HepG2 (cell line): ENCODE results near the gene SSX2IP. TPM values are rescaled to one million over a fixed set of nuclear protein-coding genes. Genes with fewer than 3 reads are reported as not detected.
A peak's percentile ranks its signal among the peaks of the same experiment; 100 is the strongest.

ENCODE experiments used
- ATAC-seq: fragments of 200-7000 bp; cut with Tn5 transposase; 3 replicates; pipeline ENCODE4 v1.9.1; 2020; ENCODE audit warnings: mild to moderate bottlenecking, moderate library complexity
- BruUV-seq: library from RNA; stranded (reverse); fragments of 400-500 nt; replicated peaks from 2 replicates; lab custom pipeline; 2021; lab: Mats Ljungman, UMichigan
- CTCF ChIA-PET: fragments of 300-600 bp; formaldehyde crosslinking; extraction: SDS; loops from one replicate; lab custom pipeline; 2021; ENCODE audit warnings: low total read pairs, inconsistent platforms, low intra/inter-chr PET ratio; lab: Yijun Ruan, JAX
- POLR2A ChIA-PET: fragments of 350-600 bp; sonication (Branson Sonifier 250); formaldehyde crosslinking; loops from one replicate; lab custom pipeline; 2020; ENCODE audit warnings: antibody characterized with exemption, inconsistent platforms; lab: Yijun Ruan, JAX
- DNase-seq: peaks from one replicate; pipeline ENCODE4 v3.0.0-alpha.2; 2015; ENCODE audit warnings: low spot score
- FAIRE-seq: peaks from 3 replicates; lab custom pipeline; 2011; peaks lifted over from hg19 to GRCh38; lab: Jason Lieb, UNC
- H2AFZ ChIP-seq: one replicate; pipeline ENCODE4 v1.6.1; 2011; ENCODE audit warnings: low read length, inconsistent platforms
- H3K27ac ChIP-seq: fragments of 300-600 bp; 3 replicates; pipeline ENCODE4 v1.8.0; 2011; ENCODE audit warnings: mixed run types, mild to moderate bottlenecking, mixed read lengths, low read length, inconsistent platforms; ENCODE audit not compliant: insufficient read depth; ENCODE audit errors: extremely low read length
- H3K27me3 ChIP-seq, 2 experiments: fragments of 200-600 bp in 1 of 2; 2 replicates in 1 of 2; 3 replicates in 1 of 2; pipeline versions ENCODE4 v1.6.0 to v1.8.0; 2011; ENCODE audit warnings: low read length in 2 of 2, mild to moderate bottlenecking in 2 of 2, moderate library complexity in 2 of 2, inconsistent platforms in 1 of 2; ENCODE audit not compliant: insufficient read depth in 2 of 2, control insufficient read depth in 1 of 2
- H3K36me3 ChIP-seq, 2 experiments: fragments of 200-600 bp in 1 of 2; replicated peaks in 1 of 2; 2 replicates in 1 of 2; 3 replicates in 1 of 2; pipeline versions ENCODE4 v1.5.1 to v1.8.0; 2011; ENCODE audit warnings: low read length in 2 of 2, inconsistent platforms in 1 of 2; ENCODE audit not compliant: insufficient read depth in 2 of 2, control insufficient read depth in 1 of 2
- H3K4me1 ChIP-seq: 2 replicates; pipeline ENCODE4 v1.5.1; 2012; ENCODE audit warnings: low read length, inconsistent platforms; ENCODE audit not compliant: insufficient read depth
- H3K4me2 ChIP-seq: 2 replicates; pipeline ENCODE4 v1.6.0; 2011; ENCODE audit warnings: low read depth, low read length, inconsistent platforms
- H3K4me3 ChIP-seq, 3 experiments: fragments of 200-600 bp in 1 of 3; sonication (generic), shearing (Covaris generic) in 1 of 3; replicated peaks in 1 of 3; 2 replicates each; pipeline ENCODE4 v1.5.1; 2011 to 2016; ENCODE audit warnings: low read length in 3 of 3, inconsistent platforms in 2 of 3, low read depth in 2 of 3, mild to moderate bottlenecking in 2 of 3, control low read depth in 1 of 3, mixed read lengths in 1 of 3; ENCODE audit not compliant: insufficient read depth in 1 of 3
- H3K79me2 ChIP-seq: one replicate; pipeline ENCODE4 v1.6.1; 2011; ENCODE audit warnings: low read length, inconsistent platforms; ENCODE audit not compliant: insufficient read depth
- H3K9ac ChIP-seq: 2 replicates; pipeline ENCODE4 v1.6.0; 2011; ENCODE audit warnings: mild to moderate bottlenecking, low read depth, low read length, inconsistent platforms; ENCODE audit not compliant: insufficient read depth
- H3K9me3 ChIP-seq: 2 replicates; pipeline ENCODE4 v1.5.1; 2012; ENCODE audit warnings: mild to moderate bottlenecking, low read length
- H4K20me1 ChIP-seq: 2 replicates; pipeline ENCODE4 v1.6.0; 2011; ENCODE audit warnings: inconsistent platforms, mild to moderate bottlenecking, low read length, moderate library complexity; ENCODE audit not compliant: insufficient read depth
- ARID3A ChIP-seq: IDR thresholded peaks from 2 replicates; pipeline ENCODE4 v1.6.1; 2012; ENCODE audit warnings: low read depth, low read length, improper control_type of control experiment
- CENPT ChIP-seq: sonication (generic); formaldehyde crosslinking; IDR thresholded peaks from 2 replicates; pipeline ENCODE4 v1.8.0; 2022; ENCODE audit warnings: low read depth, mild to moderate bottlenecking, moderate library complexity, missing genetic modification reagents
- CSRNP2 ChIP-seq: sonication (generic); formaldehyde crosslinking; conservative IDR thresholded peaks from 2 replicates; pipeline ENCODE4 v1.8.0; 2022; ENCODE audit warnings: low read depth, missing genetic modification reagents
- KDM3A ChIP-seq: IDR thresholded peaks from 2 replicates; pipeline ENCODE4 v1.6.1; 2018; ENCODE audit warnings: low read depth, missing compliant biosample characterization
- KDM4B ChIP-seq: sonication (generic); formaldehyde crosslinking; IDR thresholded peaks from 2 replicates; pipeline ENCODE4 v1.4.0; 2020; ENCODE audit warnings: missing genetic modification reagents
- MAX ChIP-seq: IDR thresholded peaks from 2 replicates; pipeline ENCODE4 v1.6.1; 2012; ENCODE audit warnings: inconsistent platforms
- MIXL1 ChIP-seq: IDR thresholded peaks from 2 replicates; pipeline ENCODE4 v1.6.1; 2016
- MTA3 ChIP-seq: sonication (generic); formaldehyde crosslinking; IDR thresholded peaks from 2 replicates; pipeline ENCODE4 v1.4.0; 2020; ENCODE audit warnings: missing genetic modification reagents
- PHF21A ChIP-seq: sonication (generic); formaldehyde crosslinking; IDR thresholded peaks from 2 replicates; pipeline ENCODE4 v1.5.0; 2020; ENCODE audit warnings: mild to moderate bottlenecking, missing genetic modification reagents
- RFXAP ChIP-seq: sonication (generic); formaldehyde crosslinking; IDR thresholded peaks from 2 replicates; pipeline ENCODE4 v1.4.0; 2020; ENCODE audit warnings: missing genetic modification reagents, borderline replicate concordance
- SOX6 ChIP-seq, 2 experiments: fragments of 450-650 bp in 1 of 2; sonication (generic) in 1 of 2; formaldehyde crosslinking in 1 of 2; IDR thresholded peaks; 2 replicates each; pipeline versions ENCODE4 v1.4.0 to v1.6.1; 2017 to 2020; ENCODE audit warnings: antibody characterized with exemption in 1 of 2, mild to moderate bottlenecking in 1 of 2, missing genetic modification reagents in 1 of 2
- STAG1 ChIP-seq: sonication (generic); formaldehyde crosslinking; IDR thresholded peaks from 2 replicates; pipeline ENCODE4 v1.4.0; 2020; ENCODE audit warnings: missing genetic modification reagents
- TCF7L2 ChIP-seq: IDR thresholded peaks from 2 replicates; pipeline ENCODE4 v1.6.1; 2011; ENCODE audit warnings: mild to moderate bottlenecking, low read depth, low read length, moderate library complexity
- ZBTB8A ChIP-seq: sonication (generic); formaldehyde crosslinking; IDR thresholded peaks from 2 replicates; pipeline ENCODE4 v1.4.0; 2020; ENCODE audit warnings: mild to moderate bottlenecking, low read depth, missing genetic modification reagents, borderline replicate concordance
- ZFX ChIP-seq: sonication (generic); formaldehyde crosslinking; IDR thresholded peaks from 2 replicates; pipeline ENCODE4 v1.4.0; 2020; ENCODE audit warnings: mild to moderate bottlenecking, low read depth, missing genetic modification reagents, moderate library complexity
- ZNF232 ChIP-seq: sonication (generic); formaldehyde crosslinking; IDR thresholded peaks from 2 replicates; pipeline ENCODE4 v1.4.0; 2020; ENCODE audit warnings: missing genetic modification reagents, borderline replicate concordance
- ZNF768 ChIP-seq: sonication (generic); formaldehyde crosslinking; IDR thresholded peaks from 2 replicates; pipeline ENCODE4 v1.4.0; 2020; ENCODE audit warnings: missing genetic modification reagents
- WGBS: methylation state at CpG from one replicate; pipeline ENCODE4 v1.1.6; 2017; ENCODE audit warnings: low lambda C conversion rate; 5-methylcytosine and 5-hydroxymethylcytosine counted together
- in situ Hi-C: cut with HindIII; loops from 2 replicates; pipeline ENCODE4 v1.10.0; 2017; ENCODE audit warnings: low pct_unique_long_range_greater_than_20kb; ENCODE audit not compliant: extremely low pct_ligation_motif_present
- intact Hi-C: fragments of 100-400 bp; cut with micrococcal nuclease; formaldehyde crosslinking; loops from one replicate; pipeline ENCODE4 v1.10.0; 2022; ENCODE audit not compliant: unreplicated experiment
- polyA plus RNA-seq, 8 experiments: library from polyadenylated mRNA; depleted of rRNA in 3 of 8; stranded (reverse) in 7 of 8; unstranded in 1 of 8; fragments of >200 nt; fragmentation: Illumina TruSeq in 4 of 8; extraction: Trizol in 4 of 8; gene quantifications; 2 replicates each; pipeline versions ENCODE4 v1.2.1 to v1.2.3, GENCODE V29; 2011 to 2016; ENCODE audit warnings: low read depth in 4 of 8, missing spikeins in 1 of 8, mixed read lengths in 1 of 8; ENCODE audit not compliant: insufficient read depth in 1 of 8
- total RNA-seq, 5 experiments: library from RNA; depleted of rRNA; stranded (reverse); fragments of >200 nt; fragmentation: Illumina TruSeq; extraction: Trizol; gene quantifications; 2 replicates each; pipeline ENCODE4 v1.2.3, GENCODE V29; 2016; ENCODE audit warnings: low read depth in 1 of 5
- TF ChIP-seq, protein P1 (sequence below): sonication (generic); formaldehyde crosslinking; IDR thresholded peaks from 2 replicates; pipeline ENCODE4 v1.4.0; 2020; ENCODE audit warnings: missing genetic modification reagents, mild to moderate bottlenecking, borderline replicate concordance

The SSX2IP gene
- total and polyA plus RNA-seq, 2 of the 13 experiments (the other 11 are each of a cell fraction or from before 2014, with no cell fraction given), result 2.7 to 23.7 TPM

- Histone ChIP-seq H3K27me3 (peaks cover 0 to 6% of the 10 kb centered on the region in 2 experiments; a peak in 3 of 5 replicates), H3K27ac (no peak overlapping the region), H4K20me1 (no peaks in the 10 kb centered on the region), H3K36me3 (no peaks in the 10 kb centered on the region), H3K4me1 (peaks cover 17% of the 10 kb centered on the region; the same call in 1 of the 2 replicates), H3K4me2 (peak overlapping the region; percentile 86), H3K4me3 (peak overlapping the region; percentile 5 to 59 (median 45); a peak in 4 of 6 replicates), H3K79me2 (no peaks in the 10 kb centered on the region), H3K9me3 (no peaks in the 10 kb centered on the region), H2AFZ (peak overlapping the region; percentile 82), H3K9ac (peak overlapping the region; percentile 17; the same call in 1 of the 2 replicates)
- peak; percentile 81 for FAIRE-seq
- no TSS peak for BruUV-seq
- CTCF ChIA-PET, result interaction anchor here (0.7 to 1.9 kb wide), 7 partner anchors 16 to 672 kb away, joined by 3 to 19 read pairs (median 7); no protein-coding TSS in a partner anchor
- POLR2A ChIA-PET, result no interaction called here
- ATAC-seq, result peak; percentile 97
- in situ Hi-C loops, result loop anchor here (5.0 to 25.0 kb wide), 3 partner anchors 162 to 667 kb away; partner anchors contain the start of gene PRKACB
- peak; percentile 85 for DNase-seq
- WGBS, result 2% methylated on average over 15 of the region's 15 CpGs
- intact Hi-C loops, result loop anchor here (1.0 to 2.0 kb wide), 6 partner anchors 100 to 673 kb away; no protein-coding TSS in a partner anchor
- TF ChIP-seq CSRNP2 (CRISPR knock-in tag) (no peak), MAX (peak; percentile 69), PHF21A (CRISPR knock-in tag) (0 out of 2 replicates have a peak, but pooled peaks have one; percentile 28), KDM4B (CRISPR knock-in tag) (no peak), CENPT (CRISPR knock-in tag) (no peak), MTA3 (CRISPR knock-in tag) (no peak), SOX6 (IDR thresholded peaks at IDR 0.05) (no peak), SOX6 (CRISPR knock-in tag; IDR thresholded peaks at IDR 0.05) (peak; percentile 32; the same call in 1 of the 2 replicates), STAG1 (CRISPR knock-in tag) (peak; percentile 95), KDM3A (CRISPR knock-in tag) (peak; percentile 49; the same call in 1 of the 2 replicates), MIXL1 (CRISPR knock-in tag) (no peak; the same call in 1 of the 2 replicates), ZBTB8A (CRISPR knock-in tag) (no peak), ZFX (CRISPR knock-in tag) (peak; percentile 52; the same call in 1 of the 2 replicates), TCF7L2 (no peak), ZNF768 (CRISPR knock-in tag) (no peak), ARID3A (0 out of 2 replicates have a peak, but pooled peaks have one; percentile 34), RFXAP (no peak), ZNF232 (CRISPR knock-in tag) (peak; percentile 28; the same call in 1 of the 2 replicates)
- TF ChIP-seq, protein P1, sequence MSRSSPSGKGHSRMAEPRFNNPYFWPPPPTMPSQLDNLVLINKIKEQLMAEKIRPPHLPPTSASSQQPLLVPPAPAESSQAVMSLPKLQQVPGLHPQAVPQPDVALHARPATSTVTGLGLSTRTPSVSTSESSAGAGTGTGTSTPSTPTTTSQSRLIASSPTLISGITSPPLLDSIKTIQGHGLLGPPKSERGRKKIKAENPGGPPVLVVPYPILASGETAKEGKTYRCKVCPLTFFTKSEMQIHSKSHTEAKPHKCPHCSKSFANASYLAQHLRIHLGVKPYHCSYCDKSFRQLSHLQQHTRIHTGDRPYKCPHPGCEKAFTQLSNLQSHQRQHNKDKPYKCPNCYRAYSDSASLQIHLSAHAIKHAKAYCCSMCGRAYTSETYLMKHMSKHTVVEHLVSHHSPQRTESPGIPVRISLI, result peak; percentile 48; the same call in 1 of the 2 replicates
Observed at GRCh38 chr1:84603941-84604830, 86.1 kb downstream of the SSX2IP start.
